Activated CD8-positive, alpha-beta memory T cell treated with anti-CD3 and anti-CD28 coated beads for 4 hours (primary cell): ENCODE data around the gene HGS.
"Not testable (repeated sequence)": the region's sequence is repeated elsewhere in the genome, so short reads cannot be mapped to it uniquely, and the experiment has no call there.

Experiments used
- DNase-seq, 2 donors: peaks; one replicate each; pipeline ENCODE4 v3.0.0-alpha.2; 2020; ENCODE audit warnings: low read depth in 2 of 2

HGS gene

DNA sequence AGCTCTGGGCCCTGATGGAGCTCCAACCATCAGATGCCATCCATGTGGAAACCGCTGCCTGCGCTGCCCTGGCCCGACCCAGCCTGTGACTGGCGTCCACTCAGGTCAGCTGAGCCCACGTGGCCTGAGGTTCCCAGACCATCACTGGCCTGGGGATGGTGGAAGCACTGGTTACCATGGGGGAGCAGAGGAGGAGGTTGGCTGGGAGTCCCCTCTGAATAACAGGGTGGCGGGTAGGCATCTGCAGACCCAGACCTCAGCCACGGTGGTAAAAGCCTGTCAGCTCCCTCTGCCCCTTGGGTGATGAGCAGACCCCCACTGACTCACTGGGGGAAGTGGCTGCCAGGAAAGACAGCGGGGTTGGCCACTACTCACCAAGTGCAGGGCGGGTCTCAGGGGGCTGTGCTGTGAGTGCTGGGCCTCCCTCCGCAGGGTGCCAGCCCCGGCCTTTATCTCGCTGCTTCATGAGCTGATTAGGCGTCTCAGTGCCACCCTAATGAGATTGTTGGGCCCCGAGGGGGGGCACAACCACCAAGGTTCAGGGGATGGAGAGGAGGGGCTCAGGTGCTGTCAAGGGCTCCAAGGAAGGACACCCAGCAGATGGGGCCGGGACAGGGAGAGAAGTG is 27.6 kb upstream of the HGS start, which contains the start of gene PDE6G:
TSS of gene PDE6G (minus strand) at position 425 of the 626 bp plus-strand sequence. CDS start 3,237 bp downstream, outside the sequence.
- DNase-seq = no peak

- DNase-seq = no peak
These were observed 27.0 kb upstream of the HGS start for GRCh38 chr17:81656835-81657234.

GRCh38 chr17:81659038-81659437 is 24.8 kb upstream of the HGS start:
- no peak for DNase-seq

DNA sequence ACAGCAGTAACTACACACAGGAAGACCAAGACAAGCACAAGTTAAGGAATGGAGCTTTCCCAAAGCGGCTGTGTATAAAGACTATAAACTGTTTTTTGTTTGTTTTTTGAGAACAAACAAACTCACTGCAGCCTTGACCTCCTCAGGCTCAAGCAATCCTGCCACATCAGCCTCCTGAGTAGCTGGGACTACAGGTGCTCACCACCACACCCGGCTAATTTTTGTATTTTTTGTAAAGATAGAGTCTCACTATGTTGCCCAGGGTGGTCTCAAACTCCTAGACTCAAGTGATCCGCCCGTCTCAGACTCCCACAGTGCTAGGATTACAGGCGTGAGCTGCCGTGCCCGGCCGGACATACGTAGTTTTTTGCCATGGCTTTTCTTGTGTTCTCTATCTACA is 23.4 kb upstream of the HGS start:
- DNase-seq = no peak

DNA sequence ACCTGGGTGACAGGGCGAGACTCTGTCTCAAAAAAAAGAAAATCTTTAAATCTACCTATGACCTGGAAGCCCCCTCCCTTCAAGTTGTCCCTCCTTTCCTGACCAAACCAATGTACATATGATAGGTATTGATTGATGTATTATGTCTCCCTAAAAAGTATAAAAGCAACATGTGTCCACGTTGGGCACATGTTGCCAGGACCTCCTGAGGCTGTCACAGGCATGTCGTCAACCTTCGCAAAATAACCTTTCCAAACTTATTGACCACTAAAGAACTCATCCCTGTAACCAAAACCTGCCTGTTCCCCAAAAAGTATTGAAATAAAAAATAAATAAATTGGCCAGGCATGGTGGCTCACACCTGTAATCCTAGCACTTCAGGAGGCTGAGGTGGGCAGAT is 21.8 kb upstream of the HGS start:
- no peak for DNase-seq

DNA sequence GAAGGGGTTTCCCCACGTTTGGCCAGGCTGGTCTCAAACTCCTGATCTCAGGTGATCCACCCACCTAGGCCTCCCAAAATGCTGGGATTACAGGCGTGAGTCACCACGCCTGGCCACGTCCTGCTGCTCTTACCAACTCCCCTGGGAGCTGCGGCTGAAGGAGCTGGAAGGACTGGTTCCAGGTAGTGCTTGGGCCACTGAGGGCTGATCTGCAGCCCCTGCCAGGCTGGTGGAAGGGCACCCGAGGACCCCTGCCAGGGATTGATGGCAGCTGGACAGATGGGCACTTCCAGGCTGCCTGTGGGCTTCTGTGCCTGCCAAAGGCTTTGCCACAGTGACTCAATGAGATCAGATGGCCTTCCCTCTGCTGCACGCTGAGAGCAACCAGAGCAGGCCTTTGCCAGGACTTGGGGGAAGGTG is 19.8 kb upstream of the HGS start:
- DNase-seq = no peak

DNA sequence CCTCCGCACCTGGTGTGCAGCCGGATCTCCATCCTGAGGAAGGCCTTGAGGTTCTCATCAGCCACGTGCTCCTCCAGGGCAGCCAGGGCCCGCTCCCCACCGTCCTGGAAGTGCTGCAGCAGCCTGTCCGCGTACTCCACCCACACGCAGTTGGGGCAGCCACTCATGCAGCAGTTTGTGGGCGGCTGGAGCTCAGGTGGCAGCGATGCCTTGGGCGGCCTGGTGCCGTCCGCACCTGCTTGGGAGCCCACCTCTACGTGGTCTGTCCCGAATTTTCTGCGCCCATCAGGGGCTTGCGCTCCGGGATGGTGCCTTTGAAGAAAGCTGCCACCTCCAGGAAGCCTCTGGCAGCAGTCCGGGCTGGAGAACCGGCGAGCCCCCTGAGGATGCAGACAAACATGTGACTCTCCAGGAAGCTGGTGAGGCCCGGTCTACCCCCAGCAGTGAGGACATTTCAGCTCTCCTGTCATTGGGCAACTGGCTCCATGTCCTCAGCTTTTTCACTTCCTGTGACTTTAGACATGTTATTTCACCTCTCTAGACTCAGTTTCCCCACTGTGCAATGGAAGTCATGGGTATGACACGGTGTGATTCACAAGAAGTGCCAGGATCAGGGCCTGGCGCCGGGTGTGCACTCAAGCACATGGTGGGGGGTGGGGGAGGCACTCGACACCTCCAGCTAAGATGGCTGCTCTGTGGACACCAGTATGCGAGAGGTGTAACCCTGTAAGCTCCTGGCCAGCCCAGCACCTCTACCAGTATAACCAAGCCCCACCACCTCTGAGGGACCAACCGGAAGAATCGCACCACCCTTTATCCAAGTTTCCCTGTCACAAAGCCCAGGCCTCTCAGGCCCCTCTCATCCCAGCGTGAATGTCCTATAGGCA is 18.4 kb upstream of the HGS start:
- DNase-seq = peak in 1 of 2 donors; percentile 44

DNA sequence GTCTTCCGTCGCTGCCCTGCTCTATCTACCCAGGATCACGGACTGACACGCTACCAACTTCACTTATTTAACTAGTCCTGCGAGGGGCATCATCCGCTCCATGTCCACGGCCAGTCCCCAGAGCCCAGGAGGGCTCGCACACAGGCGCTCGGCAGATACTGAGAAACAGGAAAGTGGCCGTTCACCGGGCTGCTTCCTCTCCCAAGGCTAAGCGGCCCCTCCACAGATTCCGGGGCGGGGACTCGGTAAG is 17.8 kb upstream of the HGS start:
- DNase-seq = no peak

- DNase-seq = peak; percentile 84 to 87
These were observed 17.2 kb upstream of the HGS start, which contains the start of the genes CCDC137 and OXLD1 for GRCh38 chr17:81666342-81667191. Gene CCDC137 (plus strand): TSS chr17:81666737. CDS start chr17:81666767, 30 bp downstream. Gene OXLD1 (minus strand): TSS chr17:81666605. CDS start chr17:81666577, 28 bp downstream.

DNA sequence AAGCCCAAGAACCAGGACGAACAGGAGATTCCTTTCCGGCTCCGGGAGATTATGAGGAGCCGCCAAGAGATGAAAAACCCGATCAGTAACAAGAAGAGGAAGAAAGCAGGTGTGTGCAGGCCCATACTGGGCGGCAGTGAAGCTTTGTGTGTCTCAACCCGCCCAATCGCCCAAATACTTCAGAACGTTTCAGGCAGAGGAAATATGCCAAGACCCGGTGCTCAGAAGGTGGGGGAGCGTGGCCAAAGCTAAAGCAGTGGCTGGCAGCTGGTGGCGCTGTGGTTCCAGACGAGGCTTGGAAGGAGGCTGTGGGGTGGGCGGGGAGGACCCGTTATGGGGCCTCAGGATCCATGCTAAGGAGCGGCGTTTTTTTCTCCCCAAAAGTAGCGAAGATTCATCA is 16.1 kb upstream of the HGS start:
- no peak for DNase-seq

- DNase-seq = no peak
These were observed 11.3 kb upstream of the HGS start for GRCh38 chr17:81672504-81672903.

DNA sequence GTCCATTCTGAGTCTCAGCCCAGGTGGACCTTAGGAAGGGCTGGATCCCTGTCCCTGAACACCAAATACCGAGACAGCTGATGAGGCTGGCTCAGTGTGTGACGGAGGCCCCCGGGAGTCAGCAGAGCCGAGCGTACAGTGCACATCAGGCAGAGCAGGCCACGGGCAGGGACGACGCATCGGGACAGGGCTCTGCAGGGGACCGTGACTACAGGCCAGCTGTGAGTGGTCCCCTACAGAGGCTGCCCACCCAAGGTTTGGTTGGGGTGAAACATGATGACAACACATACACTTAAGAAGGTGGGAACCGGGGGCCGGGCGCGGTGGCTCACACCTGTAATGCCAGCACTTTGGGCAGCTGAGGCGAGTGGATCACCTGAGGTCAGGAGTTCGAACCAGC is 10.9 kb upstream of the HGS start:
- no peak for DNase-seq

- DNase-seq = no peak
These were observed 10.1 kb upstream of the HGS start for GRCh38 chr17:81673561-81674258.

- not testable (repeated sequence) for DNase-seq
These were observed 8.1 kb upstream of the HGS start for GRCh38 chr17:81675515-81676221.

DNA sequence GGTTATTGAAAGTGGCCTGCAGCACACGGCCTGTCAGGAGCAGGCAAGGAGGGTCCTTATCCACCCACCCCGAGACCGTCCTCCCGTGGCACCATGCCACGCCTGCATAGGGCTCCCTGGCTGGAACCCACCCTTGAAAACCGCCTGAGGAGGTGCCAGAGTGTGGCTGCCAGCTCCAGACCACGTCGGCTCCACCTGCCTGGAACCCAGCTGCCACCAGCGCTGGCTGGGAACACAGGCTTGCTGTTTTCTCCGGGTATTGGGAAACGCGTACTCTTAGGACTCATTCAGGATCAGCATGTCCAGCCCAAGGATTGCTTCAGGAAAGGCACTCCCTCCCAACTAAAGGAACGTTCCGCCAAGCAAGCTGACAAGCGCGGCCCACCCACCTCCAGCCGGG is 6.9 kb upstream of the HGS start:
- DNase-seq = no peak

DNA sequence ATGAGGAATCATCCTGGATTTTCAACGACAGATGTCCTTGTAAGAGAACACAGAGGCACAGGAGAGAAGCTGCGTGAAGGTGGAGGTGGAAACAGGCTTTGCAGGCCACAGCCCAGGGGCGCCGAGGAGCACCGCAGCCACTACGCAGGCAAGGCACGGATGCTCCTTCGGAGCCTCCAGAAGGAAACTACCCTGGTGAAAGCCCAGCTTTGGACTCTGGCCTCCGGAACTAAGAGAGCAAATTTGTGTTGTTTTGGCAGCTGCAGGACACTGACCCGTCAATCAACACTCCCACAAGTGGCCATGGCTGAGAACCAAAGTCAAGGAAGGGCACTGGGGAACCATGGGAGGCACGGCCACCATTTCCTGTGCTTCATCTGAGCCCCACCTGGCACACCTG is 3.7 kb upstream of the HGS start:
- DNase-seq = no peak

DNA sequence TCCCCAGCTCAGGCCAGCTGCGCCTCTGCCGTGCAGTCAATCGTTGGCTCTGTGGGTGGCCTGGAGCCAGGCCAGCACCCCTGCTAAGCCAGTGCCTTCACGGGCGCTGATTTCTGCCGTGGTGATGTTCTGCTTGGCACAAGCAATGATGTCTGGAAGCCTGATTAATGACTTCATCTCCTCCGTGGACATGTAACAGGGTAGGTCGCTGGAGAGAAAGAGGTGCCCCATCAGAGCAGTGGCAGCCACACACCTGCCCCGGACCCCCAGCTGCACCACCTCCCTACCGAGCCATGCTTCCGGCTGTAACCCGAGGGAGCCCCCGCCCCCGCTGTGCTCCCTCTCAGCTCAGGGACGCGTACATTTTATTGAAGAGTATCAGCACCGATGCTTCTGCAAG is 2.1 kb upstream of the HGS start:
- no peak for DNase-seq

DNA sequence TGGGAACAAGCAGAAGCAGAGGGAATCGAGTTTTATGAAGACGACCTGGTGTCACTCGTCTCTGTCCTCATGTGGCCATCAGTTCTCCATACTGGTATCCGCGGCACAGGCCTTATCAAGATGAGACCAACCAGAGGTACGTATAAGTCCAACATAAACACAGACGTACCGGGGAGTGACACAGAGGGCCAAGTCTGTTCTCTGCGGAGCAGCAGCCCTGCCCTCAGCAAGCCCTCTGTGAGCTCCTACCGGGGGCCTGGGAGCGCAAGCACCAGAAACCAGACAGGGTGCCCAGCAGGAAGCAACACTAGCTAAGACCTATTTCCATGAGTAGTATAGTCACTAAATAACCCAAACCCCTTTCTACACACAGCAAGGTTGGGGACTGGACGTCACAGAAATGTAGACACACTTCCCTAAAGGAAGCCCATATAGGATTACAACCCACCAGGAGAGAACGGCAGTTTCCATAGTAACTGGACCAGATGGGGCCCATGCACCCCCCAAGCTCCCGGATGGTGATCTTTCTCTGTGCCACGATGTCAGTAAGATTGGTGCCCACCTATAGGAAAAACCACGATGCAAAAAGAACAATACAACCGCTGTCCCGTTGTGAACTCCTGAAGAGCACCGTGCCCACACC is 1.1 kb upstream of the HGS start:
- no peak for DNase-seq

DNA sequence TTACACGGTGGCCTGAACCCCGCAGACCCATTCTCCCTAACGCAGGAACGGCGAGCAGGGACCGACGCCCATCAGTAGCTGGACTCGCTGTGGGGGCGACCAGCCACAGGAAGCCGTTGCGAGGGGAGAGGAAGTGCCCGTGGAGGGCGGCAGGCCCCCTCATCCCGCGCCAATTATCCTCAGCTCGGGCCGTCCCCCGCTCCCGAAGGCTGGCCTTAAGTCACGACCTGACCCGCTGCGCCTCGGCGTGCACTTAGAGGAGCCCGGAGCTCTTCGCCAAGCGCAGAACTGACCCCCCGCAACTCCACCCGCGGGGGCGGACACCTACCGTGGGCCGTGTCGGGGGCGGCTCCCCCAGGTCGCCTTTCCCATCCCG is 615 bp upstream of the HGS start:
- no peak for DNase-seq

DNA sequence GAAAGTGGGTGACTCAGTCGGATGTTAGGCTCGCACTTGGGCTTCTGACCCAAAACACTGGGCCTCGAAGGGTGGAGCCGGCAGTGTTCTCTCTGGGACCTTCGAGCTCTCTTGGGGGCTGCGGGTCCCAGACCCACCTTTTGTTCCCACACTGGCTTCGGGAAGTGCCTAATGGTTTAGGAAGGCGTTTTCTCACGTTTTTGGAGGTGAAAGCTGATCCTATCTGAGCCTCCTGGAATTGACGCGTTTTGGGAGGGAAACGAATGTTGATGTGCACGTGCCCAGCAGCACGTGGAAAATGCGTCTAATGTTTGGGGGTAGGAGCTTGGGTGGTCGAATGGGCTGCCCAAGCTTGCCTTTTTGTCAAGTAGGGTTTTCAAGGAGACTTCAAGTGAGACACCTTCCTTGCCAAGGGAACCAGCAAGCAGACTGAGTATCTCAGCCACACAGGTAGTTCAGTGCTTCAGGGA is 666 bp downstream of the HGS start:
- DNase-seq = no peak

GRCh38 chr17:81685108-81685507 is 1.3 kb downstream of the HGS start:
- DNase-seq = peak in 1 of 2 donors; percentile 35
